Caco-2 (cell line): ENCODE results near the gene ITPR3. TPM values are rescaled to one million over a fixed set of nuclear protein-coding genes. Genes with fewer than 3 reads are reported as not detected.

Experiments used
- BruUV-seq: library from RNA; stranded (reverse); fragments of 400-500 nt; replicated peaks from 2 replicates; lab custom pipeline; 2021; lab: Mats Ljungman, UMichigan
- CTCF ChIA-PET: fragments of 300-600 bp; sonication (Branson Sonifier 250); formaldehyde crosslinking; loops from one replicate; lab custom pipeline; 2022; ENCODE audit warnings: antibody characterized with exemption; lab: Charles Lee
- POLR2A ChIA-PET: fragments of 300-600 bp; sonication (Branson Sonifier 250); formaldehyde crosslinking; loops from one replicate; lab custom pipeline; 2022; ENCODE audit warnings: antibody characterized with exemption; lab: Charles Lee
- DNase-seq, 2 experiments: peaks; one replicate each; pipeline versions ENCODE4 v3.0.0 to v3.0.0-alpha.2; 2020 to 2022
- H3K27me3 ChIP-seq: replicated peaks from 2 replicates; pipeline ENCODE4 v1.6.0; 2011; ENCODE audit warnings: low read length; ENCODE audit not compliant: control insufficient read depth, insufficient read depth
- H3K36me3 ChIP-seq: 2 replicates; pipeline ENCODE4 v1.5.1; 2011; ENCODE audit warnings: low read length; ENCODE audit not compliant: control insufficient read depth, insufficient read depth
- H3K4me1 ChIP-seq: fragments of 250-450 bp; sonication (Bioruptor Pico); 2 replicates; pipeline ENCODE4 v1.5.1; 2020; ENCODE audit warnings: mild to moderate bottlenecking
- H3K4me3 ChIP-seq: 2 replicates; pipeline ENCODE4 v1.5.1; 2011; ENCODE audit warnings: low read depth, mild to moderate bottlenecking, control low read depth, low read length
- H3K9me3 ChIP-seq: fragments of 250-450 bp; sonication (Bioruptor Pico); 2 replicates; pipeline ENCODE4 v1.5.1; 2020; ENCODE audit warnings: mild to moderate bottlenecking, moderate library complexity
- H3K27ac Mint-ChIP-seq: one replicate; pipeline ENCODE4 v1.8.0; 2022; ENCODE audit warnings: mixed read lengths; ENCODE audit not compliant: unreplicated experiment
- H3K27me3 Mint-ChIP-seq: one replicate; pipeline ENCODE4 v1.8.0; 2022; ENCODE audit warnings: mixed read lengths; ENCODE audit not compliant: insufficient read depth, unreplicated experiment
- H3K36me3 Mint-ChIP-seq: one replicate; pipeline ENCODE4 v1.8.0; 2022; ENCODE audit warnings: mild to moderate bottlenecking, mixed read lengths; ENCODE audit not compliant: insufficient read depth, unreplicated experiment
- H3K4me1 Mint-ChIP-seq: one replicate; pipeline ENCODE4 v1.8.0; 2022; ENCODE audit warnings: low read depth, mixed read lengths; ENCODE audit not compliant: unreplicated experiment
- H3K4me3 Mint-ChIP-seq: one replicate; pipeline ENCODE4 v1.8.0; 2022; ENCODE audit warnings: mild to moderate bottlenecking, moderate library complexity, mixed read lengths; ENCODE audit not compliant: unreplicated experiment
- H3K9me3 Mint-ChIP-seq: one replicate; pipeline ENCODE4 v1.8.0; 2022; ENCODE audit warnings: mixed read lengths; ENCODE audit not compliant: unreplicated experiment
- CTCF ChIP-seq, 2 experiments: fragments of 200-600 bp in 1 of 2; IDR thresholded peaks; 1 replicate in 1 of 2; 2 replicates in 1 of 2; pipeline versions ENCODE4 v1.5.1 to v1.8.0; 2011 to 2022; ENCODE audit warnings: antibody characterized with exemption in 1 of 2, control low read depth in 1 of 2, inconsistent platforms in 1 of 2, low read depth in 1 of 2, low read length in 1 of 2, mild to moderate bottlenecking in 1 of 2, moderate library complexity in 1 of 2; ENCODE audit not compliant: insufficient read depth in 1 of 2, severe bottlenecking in 1 of 2, unreplicated experiment in 1 of 2
- intact Hi-C: fragments of 100-400 bp; cut with micrococcal nuclease; formaldehyde crosslinking; loops from one replicate; pipeline ENCODE4 v1.10.0; 2022; ENCODE audit not compliant: unreplicated experiment
- total RNA-seq: library from RNA; stranded (reverse); gene quantifications from 2 replicates; pipeline ENCODE4 v1.2.3, GENCODE V29; 2022

Gene ITPR3
- total RNA-seq, 1 experiment from 2014 or later = 42.1 TPM

- BruUV-seq = no TSS peak
- H3K27ac Mint-ChIP-seq = no peak overlapping the region
- DNase-seq = no peak
- CTCF ChIA-PET = interaction anchor here (0.9 to 1.1 kb wide), 3 partner anchors 9 to 102 kb away, joined by 3 to 4 read pairs (median 4); no protein-coding TSS in a partner anchor
- H3K27me3 Mint-ChIP-seq = no peaks in the 10 kb centered on the region
- H3K36me3 Mint-ChIP-seq = no peaks in the 10 kb centered on the region
- Histone ChIP-seq H3K27me3 (no peaks in the 10 kb centered on the region), H3K36me3 (no peaks in the 10 kb centered on the region), H3K4me1 (peaks cover 13% of the 10 kb centered on the region), H3K9me3 (no peaks in the 10 kb centered on the region), H3K4me3 (no peak overlapping the region)
- peaks cover 10% of the 10 kb centered on the region for H3K9me3 Mint-ChIP-seq
- POLR2A ChIA-PET = no interaction called here
- H3K4me1 Mint-ChIP-seq = peaks cover 8% of the 10 kb centered on the region
- intact Hi-C loops = no loop called here
- no peak overlapping the region for H3K4me3 Mint-ChIP-seq
- TF ChIP-seq CTCF (IDR thresholded peaks at IDR 0.05; ENCODE audit: insufficient read depth in 1 of 2, low read depth in 1 of 2, low read length in 1 of 2, severe bottlenecking in 1 of 2, unreplicated experiment in 1 of 2) = no peak
Measured at GRCh38 chr6:33607126-33607783, 13.9 kb upstream of the ITPR3 start.

- no peak for DNase-seq
- TF ChIP-seq CTCF (IDR thresholded peaks at IDR 0.05; ENCODE audit: insufficient read depth in 1 of 2, low read depth in 1 of 2, low read length in 1 of 2, severe bottlenecking in 1 of 2, unreplicated experiment in 1 of 2) = no peak
- CTCF ChIA-PET = interaction anchor here (0.9 to 1.1 kb wide), 3 partner anchors 9 to 101 kb away, joined by 3 to 4 read pairs (median 4); no protein-coding TSS in a partner anchor
- Histone ChIP-seq H3K9me3 (no peaks in the 10 kb centered on the region), H3K4me1 (peaks cover 13% of the 10 kb centered on the region), H3K4me3 (no peak overlapping the region), H3K36me3 (no peaks in the 10 kb centered on the region), H3K27me3 (no peaks in the 10 kb centered on the region)
- peaks cover 8% of the 10 kb centered on the region for H3K4me1 Mint-ChIP-seq
- H3K36me3 Mint-ChIP-seq = no peaks in the 10 kb centered on the region
- H3K27ac Mint-ChIP-seq = no peak overlapping the region
- intact Hi-C loops = no loop called here
- no peaks in the 10 kb centered on the region for H3K27me3 Mint-ChIP-seq
- no peak overlapping the region for H3K4me3 Mint-ChIP-seq
- peaks cover 10% of the 10 kb centered on the region for H3K9me3 Mint-ChIP-seq
- BruUV-seq = no TSS peak
- POLR2A ChIA-PET = no interaction called here
Measured at GRCh38 chr6:33607784-33608161, 13.3 kb upstream of the ITPR3 start.

- H3K36me3 Mint-ChIP-seq = no peaks in the 10 kb centered on the region
- Histone ChIP-seq H3K4me3 (no peak overlapping the region), H3K27me3 (no peaks in the 10 kb centered on the region), H3K36me3 (no peaks in the 10 kb centered on the region), H3K9me3 (no peaks in the 10 kb centered on the region), H3K4me1 (peaks cover 13% of the 10 kb centered on the region)
- no peak overlapping the region for H3K4me3 Mint-ChIP-seq
- peaks cover 10% of the 10 kb centered on the region for H3K9me3 Mint-ChIP-seq
- ChIA-PET CTCF (no interaction called here), POLR2A (no interaction called here)
- H3K27ac Mint-ChIP-seq = no peak overlapping the region
- TF ChIP-seq CTCF (IDR thresholded peaks at IDR 0.05; ENCODE audit: insufficient read depth in 1 of 2, low read depth in 1 of 2, low read length in 1 of 2, severe bottlenecking in 1 of 2, unreplicated experiment in 1 of 2) = no peak
- intact Hi-C loops = no loop called here
- no peak for DNase-seq
- no peaks in the 10 kb centered on the region for H3K27me3 Mint-ChIP-seq
- no TSS peak for BruUV-seq
- peaks cover 8% of the 10 kb centered on the region for H3K4me1 Mint-ChIP-seq
Measured at GRCh38 chr6:33609019-33609418, 12.1 kb upstream of the ITPR3 start.
